ENCODE data around the gene KLHDC4.
A peak's percentile ranks its signal among the peaks of the same experiment; 100 is the strongest.

KLHDC4 gene

GRCh38 chr16:87765473-87765775 lies 362 bp downstream of the KLHDC4 start:
- ATAC-seq (peak; percentile 65), DNase-seq (ENCODE audit: low spot score in 2 of 2) (no peak)
- H3K4me3 Mint-ChIP-seq, result peak overlapping the region; percentile 100
- no peaks in the 10 kb centered on the region for H3K9me3 Mint-ChIP-seq
- peaks cover 40% of the 10 kb centered on the region for H3K4me1 Mint-ChIP-seq
- peak overlapping the region; percentile 99 for H3K27ac Mint-ChIP-seq
- H3K36me3 Mint-ChIP-seq, result peaks cover 56% of the 10 kb centered on the region

GRCh38 chr16:87764600-87765472 lies 950 bp downstream of the KLHDC4 start:
- Mint-ChIP-seq H3K9me3 (no peaks in the 10 kb centered on the region), H3K27ac (peak overlapping the region; percentile 99), H3K36me3 (peaks cover 62% of the 10 kb centered on the region), H3K4me3 (peak overlapping the region; percentile 100), H3K4me1 (peaks cover 40% of the 10 kb centered on the region)
- ATAC-seq (peak; percentile 58), DNase-seq (ENCODE audit: low spot score in 2 of 2) (peak in 1 of 2 donors; percentile 72)

GRCh38 chr16:87762620-87763019 lies 3.2 kb downstream of the KLHDC4 start:
- no peaks in the 10 kb centered on the region for H3K9me3 Mint-ChIP-seq
- peak overlapping the region; percentile 99 for H3K27ac Mint-ChIP-seq
- H3K4me3 Mint-ChIP-seq, result peak overlapping the region; percentile 100
- peaks cover 84% of the 10 kb centered on the region for H3K36me3 Mint-ChIP-seq
- DNase-seq (ENCODE audit: low spot score in 2 of 2), result no peak
- peaks cover 40% of the 10 kb centered on the region for H3K4me1 Mint-ChIP-seq
- no peak for ATAC-seq

DNA sequence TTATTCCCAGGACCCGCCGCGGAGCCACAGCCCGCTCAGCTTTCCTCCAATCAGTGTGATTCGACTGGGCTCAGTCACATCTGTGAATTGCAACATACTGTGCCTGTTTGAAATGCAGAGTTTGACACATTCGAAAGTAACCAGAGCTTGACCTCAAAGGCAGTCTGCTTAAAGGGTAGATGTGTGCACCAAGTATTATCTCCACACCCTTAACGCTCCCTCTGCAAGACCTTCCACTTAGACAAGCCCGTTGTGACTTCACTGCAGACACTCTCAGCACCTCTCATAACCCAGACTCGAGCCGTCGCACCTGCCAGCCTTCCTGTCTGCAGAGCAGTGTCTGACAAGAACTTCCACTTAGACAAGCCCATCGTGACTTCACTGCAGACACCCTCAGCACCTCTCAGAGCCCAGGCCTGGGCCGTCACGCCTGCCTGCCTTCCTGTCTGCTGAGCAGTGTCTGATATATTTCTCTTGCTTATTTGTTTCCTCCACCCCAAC lies 3.7 kb downstream of the KLHDC4 start:
- DNase-seq (ENCODE audit: low spot score in 2 of 2) (peak in 1 of 2 donors; percentile 64), ATAC-seq (peak; percentile 24)
- Mint-ChIP-seq H3K36me3 (peaks cover 89% of the 10 kb centered on the region), H3K9me3 (no peaks in the 10 kb centered on the region), H3K4me3 (peak overlapping the region; percentile 100), H3K27ac (peak overlapping the region; percentile 99), H3K4me1 (peaks cover 40% of the 10 kb centered on the region)

- no peak overlapping the region for H3K27ac Mint-ChIP-seq
- H3K9me3 Mint-ChIP-seq, result no peaks in the 10 kb centered on the region
- DNase-seq (ENCODE audit: low spot score in 2 of 2), result no peak
- ATAC-seq, result no peak
- H3K4me1 Mint-ChIP-seq, result peaks cover 40% of the 10 kb centered on the region
- peaks cover 100% of the 10 kb centered on the region for H3K36me3 Mint-ChIP-seq
- H3K4me3 Mint-ChIP-seq, result no peak overlapping the region
Observed at GRCh38 chr16:87761060-87761459, 4.7 kb downstream of the KLHDC4 start.

- ATAC-seq, result no peak
- no peaks in the 10 kb centered on the region for H3K9me3 Mint-ChIP-seq
- peak overlapping the region; percentile 14 for H3K27ac Mint-ChIP-seq
- DNase-seq (ENCODE audit: low spot score in 2 of 2), result no peak
- H3K36me3 Mint-ChIP-seq, result peaks cover 100% of the 10 kb centered on the region
- no peak overlapping the region for H3K4me3 Mint-ChIP-seq
- H3K4me1 Mint-ChIP-seq, result peaks cover 39% of the 10 kb centered on the region
Observed at GRCh38 chr16:87757841-87758426, 7.9 kb downstream of the KLHDC4 start.

GRCh38 chr16:87754535-87754934 lies 11.3 kb downstream of the KLHDC4 start:
- DNase-seq (ENCODE audit: low spot score in 2 of 2), result no peak
- H3K4me1 Mint-ChIP-seq, result peaks cover 31% of the 10 kb centered on the region
- H3K36me3 Mint-ChIP-seq, result peaks cover 100% of the 10 kb centered on the region
- ATAC-seq, result peak; percentile 49
- no peak overlapping the region for H3K4me3 Mint-ChIP-seq
- peak overlapping the region; percentile 26 for H3K27ac Mint-ChIP-seq
- no peaks in the 10 kb centered on the region for H3K9me3 Mint-ChIP-seq

DNA sequence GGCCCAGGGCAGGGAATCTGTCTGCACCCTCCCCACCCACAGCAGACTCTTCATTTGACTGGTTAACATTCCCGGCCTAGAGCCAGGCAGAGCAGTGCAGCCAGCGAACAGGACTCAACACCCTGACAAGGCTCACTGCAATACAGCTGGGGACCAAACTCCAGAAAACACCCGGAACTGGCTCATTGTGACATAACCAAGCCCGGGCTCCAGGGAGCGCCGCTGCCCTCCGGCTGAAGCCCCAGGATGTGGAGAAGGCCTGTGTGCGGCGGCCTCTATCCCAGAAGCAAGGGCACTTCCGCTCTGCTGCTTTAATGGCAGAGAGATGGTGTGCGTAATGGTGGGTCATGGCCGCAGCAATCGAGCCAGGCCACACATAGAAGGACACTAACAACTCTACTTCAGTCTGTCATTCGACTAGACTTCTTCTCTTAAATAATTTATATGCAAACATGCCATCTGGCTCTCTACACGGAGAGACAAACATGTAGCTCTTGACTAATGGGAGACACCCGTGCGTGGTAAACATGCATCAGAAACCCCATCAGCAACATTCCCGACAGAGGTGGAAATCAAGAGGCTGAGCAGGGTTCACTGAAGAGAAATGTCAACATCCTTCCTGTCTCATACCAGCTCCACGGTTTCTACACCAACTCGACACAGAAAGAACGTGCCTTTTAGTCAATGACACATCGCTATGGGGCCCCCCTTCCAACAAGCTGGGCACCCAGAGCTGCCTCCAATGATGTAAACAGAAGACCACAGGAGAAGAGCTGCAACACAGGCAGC lies 18.0 kb downstream of the KLHDC4 start:
- ATAC-seq (no peak), DNase-seq (ENCODE audit: low spot score in 2 of 2) (no peak)
- H3K9me3 Mint-ChIP-seq, result no peaks in the 10 kb centered on the region
- H3K4me1 Mint-ChIP-seq, result peaks cover 24% of the 10 kb centered on the region
- H3K27ac Mint-ChIP-seq, result no peak overlapping the region
- peaks cover 91% of the 10 kb centered on the region for H3K36me3 Mint-ChIP-seq
- H3K4me3 Mint-ChIP-seq, result no peak overlapping the region

GRCh38 chr16:87746178-87746577 lies 19.6 kb downstream of the KLHDC4 start:
- DNase-seq (ENCODE audit: low spot score in 2 of 2), result no peak
- no peak overlapping the region for H3K27ac Mint-ChIP-seq
- H3K9me3 Mint-ChIP-seq, result no peaks in the 10 kb centered on the region
- H3K4me1 Mint-ChIP-seq, result peaks cover 29% of the 10 kb centered on the region
- no peak overlapping the region for H3K4me3 Mint-ChIP-seq
- peaks cover 91% of the 10 kb centered on the region for H3K36me3 Mint-ChIP-seq
- ATAC-seq, result no peak

DNA sequence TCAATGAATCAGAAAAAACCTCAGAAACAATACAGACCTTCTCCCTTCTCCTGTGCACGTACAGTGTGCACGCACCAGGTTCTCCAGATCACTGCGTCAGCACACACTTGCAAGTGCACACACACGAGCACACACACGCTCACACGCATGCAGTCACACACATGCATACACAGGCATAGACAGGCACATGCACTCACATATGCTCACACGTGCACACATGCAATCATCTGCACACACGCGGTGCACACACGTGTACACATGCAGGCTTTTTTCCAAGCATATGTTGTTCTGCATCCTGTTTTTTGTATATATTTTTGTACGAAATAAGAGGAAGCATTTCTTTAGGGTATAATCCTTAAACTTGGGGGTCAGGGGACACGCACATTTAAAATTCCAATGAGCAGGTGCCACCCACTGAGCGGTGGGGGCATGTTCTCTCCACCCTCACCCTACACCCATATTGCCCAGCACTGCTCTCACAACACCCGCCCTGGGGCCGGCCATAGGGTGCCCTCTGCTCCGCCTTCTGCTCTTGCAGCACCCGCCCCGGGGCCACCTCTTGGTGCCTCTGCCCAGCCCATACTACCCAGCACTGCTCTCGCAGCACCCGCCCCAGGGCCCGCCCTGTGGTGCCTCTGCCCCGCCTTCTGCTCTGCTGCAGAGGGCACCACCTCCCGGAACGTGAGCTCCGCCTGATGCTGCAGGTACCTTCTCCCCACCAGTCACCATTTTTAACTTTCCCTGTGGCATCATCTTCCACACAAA lies 20.9 kb downstream of the KLHDC4 start:
- no peaks in the 10 kb centered on the region for H3K9me3 Mint-ChIP-seq
- H3K4me1 Mint-ChIP-seq, result peaks cover 35% of the 10 kb centered on the region
- no peak overlapping the region for H3K4me3 Mint-ChIP-seq
- H3K27ac Mint-ChIP-seq, result no peak overlapping the region
- DNase-seq (ENCODE audit: low spot score in 2 of 2) (no peak), ATAC-seq (peak; percentile 16)
- H3K36me3 Mint-ChIP-seq, result peaks cover 86% of the 10 kb centered on the region

DNA sequence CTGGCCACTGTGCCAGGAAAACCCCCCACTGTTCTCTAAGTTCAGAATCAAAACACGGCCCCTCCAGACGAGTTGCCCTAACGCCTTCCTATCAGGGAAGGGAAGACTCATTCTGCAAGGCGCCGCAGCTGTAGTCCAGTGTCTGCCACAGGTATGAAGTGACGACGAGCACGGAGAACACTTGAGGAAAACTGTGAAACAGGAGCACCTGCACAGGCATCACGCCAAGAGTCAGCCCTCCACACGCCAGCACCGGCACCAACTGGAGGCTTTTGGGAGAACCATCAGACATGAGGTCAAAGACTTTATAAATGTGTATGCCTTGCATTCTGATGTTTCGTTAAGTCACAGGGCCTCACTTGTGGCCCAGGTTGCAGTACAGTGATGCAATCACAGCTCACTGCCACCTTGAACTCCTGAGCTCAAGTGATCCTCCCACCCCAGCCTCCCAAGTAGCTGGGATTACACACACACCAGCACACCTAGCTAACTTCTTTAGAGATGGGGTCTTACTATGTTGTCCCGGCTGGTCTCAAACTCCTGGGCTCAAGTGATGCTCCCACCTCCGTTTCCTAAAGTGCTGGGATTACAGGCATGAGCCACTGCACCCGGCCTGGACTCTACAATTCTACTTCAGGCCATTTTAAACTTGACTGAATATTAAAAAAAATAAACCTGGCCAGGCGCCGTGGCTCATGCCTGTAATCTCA lies 22.9 kb downstream of the KLHDC4 start:
- Mint-ChIP-seq H3K9me3 (no peaks in the 10 kb centered on the region), H3K36me3 (peaks cover 66% of the 10 kb centered on the region), H3K4me3 (no peak overlapping the region), H3K4me1 (peaks cover 35% of the 10 kb centered on the region), H3K27ac (no peak overlapping the region)
- ATAC-seq, result no peak
- DNase-seq (ENCODE audit: low spot score in 2 of 2), result no peak

DNA sequence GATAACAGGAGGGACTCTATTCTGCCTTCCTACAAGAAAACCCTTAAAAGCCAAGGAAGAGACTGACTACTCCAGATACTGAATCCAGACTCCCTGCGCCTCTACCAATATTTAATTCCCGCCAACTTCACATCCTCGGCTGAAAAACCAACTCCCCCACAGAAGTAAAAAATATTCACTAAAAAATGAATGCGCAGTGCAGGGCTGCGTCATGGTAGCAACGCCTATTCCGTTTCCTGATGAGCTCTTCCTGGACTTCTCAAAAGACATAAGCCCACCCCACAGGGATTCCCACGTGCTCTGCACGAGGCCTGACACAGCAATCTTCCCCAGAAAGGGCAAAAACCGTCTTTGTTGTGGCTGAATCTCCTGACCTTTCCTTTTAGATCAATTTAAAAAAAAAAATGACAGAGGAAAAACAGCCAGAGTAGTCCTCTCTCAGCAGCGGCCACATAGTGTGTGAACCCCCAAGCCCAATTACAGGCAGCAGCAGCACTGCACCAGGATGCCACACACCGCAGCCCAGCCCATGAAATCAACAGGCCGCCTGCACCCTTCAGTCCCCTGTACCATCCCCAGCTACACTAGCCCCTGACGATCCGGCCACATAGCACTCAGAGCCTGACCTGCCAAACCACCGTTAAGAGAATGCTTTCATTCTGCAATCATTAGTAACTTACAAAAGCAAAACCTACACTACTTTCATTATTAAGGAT lies 23.9 kb downstream of the KLHDC4 start:
- no peak for ATAC-seq
- Mint-ChIP-seq H3K9me3 (no peaks in the 10 kb centered on the region), H3K27ac (peak overlapping the region; percentile 83), H3K4me3 (no peak overlapping the region), H3K4me1 (peaks cover 35% of the 10 kb centered on the region), H3K36me3 (peaks cover 58% of the 10 kb centered on the region)
- no peak for DNase-seq (ENCODE audit: low spot score in 2 of 2)

DNA sequence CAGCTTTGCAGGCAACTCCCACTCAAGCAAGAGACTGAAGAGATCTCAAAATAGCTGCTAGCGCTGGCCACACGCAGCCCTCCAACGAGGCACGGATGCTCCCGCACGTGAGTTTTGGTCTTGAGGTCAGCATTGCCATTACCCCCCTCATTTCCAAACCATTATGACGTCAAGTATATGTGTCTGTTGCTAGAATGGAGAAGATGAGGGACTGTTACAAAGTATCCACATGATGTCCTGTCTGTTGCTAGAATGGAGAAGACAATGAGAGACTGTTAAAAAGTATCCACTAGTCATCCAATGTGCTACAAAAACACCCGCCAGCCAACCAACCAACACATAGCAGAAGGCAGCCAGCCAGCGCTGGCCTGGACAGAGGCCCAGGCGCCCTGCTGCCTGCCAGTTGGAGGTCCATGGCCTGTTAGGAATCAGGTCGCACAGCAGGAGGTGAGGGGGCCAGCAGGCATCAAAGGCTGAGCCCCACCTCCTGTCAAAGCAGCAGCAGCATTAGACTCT lies 24.8 kb downstream of the KLHDC4 start:
- DNase-seq (ENCODE audit: low spot score in 2 of 2) (no peak), ATAC-seq (no peak)
- no peak overlapping the region for H3K4me3 Mint-ChIP-seq
- H3K4me1 Mint-ChIP-seq, result peaks cover 33% of the 10 kb centered on the region
- no peak overlapping the region for H3K27ac Mint-ChIP-seq
- no peaks in the 10 kb centered on the region for H3K9me3 Mint-ChIP-seq
- peaks cover 50% of the 10 kb centered on the region for H3K36me3 Mint-ChIP-seq

DNA sequence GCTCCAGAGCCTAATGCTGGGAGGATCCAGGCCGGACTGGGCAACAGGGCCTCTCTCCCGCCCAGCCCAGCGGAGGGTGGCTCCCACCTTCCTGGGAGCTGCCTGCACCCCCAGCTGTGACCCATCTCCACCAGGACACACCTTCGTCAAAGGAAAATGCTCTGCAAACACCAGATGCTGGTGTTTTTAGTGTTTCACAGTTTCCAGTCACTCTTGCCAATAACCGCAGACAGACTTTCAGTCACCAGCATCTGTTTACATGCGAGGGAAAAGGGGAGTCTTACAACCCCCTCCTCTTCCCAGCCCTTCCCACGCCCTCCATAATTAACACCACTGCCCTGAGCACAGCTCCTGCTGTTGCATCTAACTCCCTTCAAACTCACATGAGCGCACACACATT lies 25.3 kb downstream of the KLHDC4 start:
- no peak for DNase-seq (ENCODE audit: low spot score in 2 of 2)
- Mint-ChIP-seq H3K9me3 (no peaks in the 10 kb centered on the region), H3K4me3 (no peak overlapping the region), H3K36me3 (peaks cover 45% of the 10 kb centered on the region), H3K4me1 (peaks cover 34% of the 10 kb centered on the region), H3K27ac (no peak overlapping the region)
- ATAC-seq, result no peak

Measured in stimulated activated effector memory CD8-positive, alpha-beta T cell treated with anti-CD3 and anti-CD28 coated beads, Interleukin-12 subunit alpha, Interleukin-12 subunit beta, amount 100 ng/mL, for 72 hours (primary cell).